Peyer's patch (tissue), 4 donors: ENCODE results near the gene CALU. TPM values are rescaled to one million over a fixed set of nuclear protein-coding genes. Genes with fewer than 3 reads are reported as not detected.

Experiments used
- DNase-seq, 3 donors: peaks; one replicate each; pipeline ENCODE4 v3.0.0-alpha.2; 2017 to 2019
- H3K27ac ChIP-seq, 4 donors: fragments of 200-600 bp; sonication (generic); one replicate each; pipeline ENCODE4 v1.5.1; 2016 to 2019
- H3K27me3 ChIP-seq, 2 donors: fragments of 200-600 bp; sonication (generic); one replicate each; pipeline ENCODE4 v1.5.1; 2019
- H3K36me3 ChIP-seq, 3 donors: fragments of 200-600 bp; sonication (generic); one replicate each; pipeline ENCODE4 v1.5.1; 2016 to 2019
- H3K4me1 ChIP-seq, 4 donors: fragments of 200-600 bp; sonication (generic); one replicate each; pipeline ENCODE4 v1.5.1; 2016 to 2019
- H3K4me3 ChIP-seq, 4 donors: fragments of 200-600 bp; sonication (generic); 1 replicate in 3 of 4; 2 replicates in 1 of 4; pipeline ENCODE4 v1.5.1; 2016 to 2019; ENCODE audit warnings: mild to moderate bottlenecking in 1 of 4
- H3K9me3 ChIP-seq, 4 donors: fragments of 200-600 bp; sonication (generic); one replicate each; pipeline ENCODE4 v1.5.1; 2016 to 2019; ENCODE audit warnings: mild to moderate bottlenecking in 1 of 4
- CTCF ChIP-seq, 6 experiments: fragments of 450-650 bp in 4 of 6; fragments of 200-600 bp in 2 of 6; sonication (generic) in 1 of 6; IDR thresholded peaks; one replicate each; pipeline ENCODE4 v1.5.1; 2017 to 2019; ENCODE audit warnings: antibody characterized with exemption in 6 of 6, mild to moderate bottlenecking in 3 of 6, moderate library complexity in 1 of 6
- POLR2A ChIP-seq, 2 donors: fragments of 450-650 bp; IDR thresholded peaks; one replicate each; pipeline ENCODE4 v1.5.1; 2017; ENCODE audit warnings: antibody characterized with exemption in 2 of 2, mild to moderate bottlenecking in 2 of 2, moderate library complexity in 2 of 2
- total RNA-seq, 4 donors: library from RNA; depleted of rRNA; stranded (reverse); fragments of >200 nt; gene quantifications; one replicate each; pipeline ENCODE4 v1.1.0, GENCODE V29; 2016

The CALU gene
- total RNA-seq, 4 donors from 2014 or later: 21.6 to 42.1 (median 27.6) TPM

DNA sequence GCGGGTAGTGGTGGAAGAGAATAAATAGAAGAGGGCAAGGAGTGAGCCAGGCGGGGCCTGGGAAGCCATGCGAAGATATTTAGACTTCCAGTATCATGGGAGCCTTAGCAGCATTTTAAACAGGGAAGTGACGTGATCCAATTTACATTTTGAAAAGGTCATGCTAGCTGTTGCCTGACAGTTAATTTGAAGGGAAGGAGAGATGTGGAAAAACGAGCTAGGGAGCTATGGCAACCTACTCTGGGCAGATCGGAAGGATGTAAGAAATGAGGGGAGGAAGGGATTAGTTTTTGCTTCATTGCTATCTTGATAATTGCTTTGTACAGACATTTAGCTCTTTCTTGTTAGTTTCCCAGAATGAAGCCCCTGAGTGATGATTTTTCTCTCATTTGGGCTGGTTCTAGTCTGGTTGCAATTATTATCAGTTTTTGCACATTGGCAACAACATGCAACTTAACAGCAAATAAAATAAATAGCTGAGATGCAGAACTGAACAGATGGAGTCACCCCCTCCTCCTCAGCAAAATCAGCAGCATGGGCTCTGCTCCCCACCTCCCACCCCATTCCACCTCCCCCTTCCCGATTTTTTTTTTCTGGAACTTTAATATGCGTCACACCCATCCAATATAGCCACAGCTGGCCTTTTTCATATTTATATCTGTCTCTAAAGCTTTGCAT is 13.0 kb upstream of the CALU start:
- TF ChIP-seq CTCF (IDR thresholded peaks at IDR 0.05) (no peak), POLR2A (IDR thresholded peaks at IDR 0.05) (no peak)
- H3K27ac ChIP-seq: no peak overlapping the region
- H3K27me3 ChIP-seq: no peaks in the 10 kb centered on the region
- H3K9me3 ChIP-seq: no peaks in the 10 kb centered on the region
- H3K36me3 ChIP-seq: no peaks in the 10 kb centered on the region
- H3K4me3 ChIP-seq: no peak overlapping the region
- no peaks in the 10 kb centered on the region for H3K4me1 ChIP-seq
- no peak for DNase-seq

GRCh38 chr7:128726737-128727072 is 12.5 kb upstream of the CALU start:
- DNase-seq: no peak
- Histone ChIP-seq H3K27me3 (no peaks in the 10 kb centered on the region), H3K9me3 (no peaks in the 10 kb centered on the region), H3K4me3 (no peak overlapping the region), H3K36me3 (no peaks in the 10 kb centered on the region), H3K4me1 (no peaks in the 10 kb centered on the region), H3K27ac (no peak overlapping the region)
- TF ChIP-seq CTCF (IDR thresholded peaks at IDR 0.05): no peak
- no peak for TF ChIP-seq POLR2A (IDR thresholded peaks at IDR 0.05)

- H3K4me3 ChIP-seq: no peak overlapping the region
- TF ChIP-seq POLR2A (IDR thresholded peaks at IDR 0.05) (no peak), CTCF (IDR thresholded peaks at IDR 0.05) (no peak)
Observed at GRCh38 chr7:128727239-128727638, 11.9 kb upstream of the CALU start.

GRCh38 chr7:128728598-128728997 is 10.6 kb upstream of the CALU start:
- Histone ChIP-seq H3K4me1 (no peaks in the 10 kb centered on the region), H3K27ac (no peak overlapping the region)
- TF ChIP-seq CTCF (IDR thresholded peaks at IDR 0.05) (no peak), POLR2A (IDR thresholded peaks at IDR 0.05) (no peak)

More at GRCh38 chr7:128727239-128727638, 11.9 kb upstream of the CALU start:
- no peaks in the 10 kb centered on the region for H3K36me3 ChIP-seq
- H3K27ac ChIP-seq: no peak overlapping the region
- H3K9me3 ChIP-seq: no peaks in the 10 kb centered on the region
- no peak for DNase-seq
- no peaks in the 10 kb centered on the region for H3K4me1 ChIP-seq
- H3K27me3 ChIP-seq: no peaks in the 10 kb centered on the region

GRCh38 chr7:128729494-128729893 is 9.7 kb upstream of the CALU start:
- no peak overlapping the region for H3K27ac ChIP-seq
- H3K9me3 ChIP-seq: no peaks in the 10 kb centered on the region
- DNase-seq: no peak
- no peak for TF ChIP-seq CTCF (IDR thresholded peaks at IDR 0.05)
- TF ChIP-seq POLR2A (IDR thresholded peaks at IDR 0.05): no peak
- no peaks in the 10 kb centered on the region for H3K27me3 ChIP-seq
- no peaks in the 10 kb centered on the region for H3K4me1 ChIP-seq
- no peaks in the 10 kb centered on the region for H3K36me3 ChIP-seq
- no peak overlapping the region for H3K4me3 ChIP-seq

More at GRCh38 chr7:128728598-128728997, 10.6 kb upstream of the CALU start:
- H3K36me3 ChIP-seq: no peaks in the 10 kb centered on the region
- DNase-seq: no peak
- no peaks in the 10 kb centered on the region for H3K27me3 ChIP-seq
- no peak overlapping the region for H3K4me3 ChIP-seq
- no peaks in the 10 kb centered on the region for H3K9me3 ChIP-seq

DNA sequence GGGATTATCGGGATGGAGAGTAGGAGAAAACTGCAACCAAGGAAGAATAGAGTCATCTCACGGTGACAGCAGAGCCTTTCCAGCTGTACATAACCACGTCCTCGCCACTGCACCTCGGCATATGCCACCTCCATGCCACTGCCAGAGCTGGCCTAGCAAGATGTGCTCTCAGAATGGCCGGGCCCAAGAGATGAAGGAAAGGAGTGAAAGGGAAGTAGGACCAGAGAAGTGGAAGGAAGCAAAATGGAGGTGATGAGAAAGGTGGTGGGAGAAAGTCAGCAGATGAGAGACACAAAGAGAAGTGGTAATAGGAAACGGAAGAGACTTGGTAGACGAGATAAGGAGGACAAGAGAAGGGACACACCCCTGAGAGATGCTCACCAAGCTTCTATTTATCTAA is 8.0 kb upstream of the CALU start:
- DNase-seq: no peak
- Histone ChIP-seq H3K27ac (no peak overlapping the region), H3K4me3 (no peak overlapping the region), H3K9me3 (no peaks in the 10 kb centered on the region), H3K36me3 (no peaks in the 10 kb centered on the region), H3K4me1 (no peaks in the 10 kb centered on the region), H3K27me3 (no peaks in the 10 kb centered on the region)
- TF ChIP-seq CTCF (IDR thresholded peaks at IDR 0.05) (no peak), POLR2A (IDR thresholded peaks at IDR 0.05) (no peak)
